Heart right ventricle (tissue), 16 donors: ENCODE data around the gene OR1L8. TPM values are rescaled to one million over a fixed set of nuclear protein-coding genes. Genes with fewer than 3 reads are reported as not detected.

Source experiments
- ATAC-seq, 8 donors: fragments of 200-7000 bp; cut with Tn5 transposase; one replicate each; pipeline ENCODE4 v1.9.1; 2020; ENCODE audit warnings: mild to moderate bottlenecking in 8 of 8, moderate library complexity in 8 of 8, moderate number of reproducible peaks in 1 of 8
- DNase-seq, 2 donors: peaks; one replicate each; pipeline ENCODE4 v3.0.0-alpha.2; 2020
- H3K27ac ChIP-seq, 10 donors: fragments of 200-600 bp; sonication (generic) in 2 of 10; one replicate each; pipeline versions ENCODE4 v1.5.0 to v1.8.0; 2020 to 2022; ENCODE audit warnings: mild to moderate bottlenecking in 3 of 10
- H3K27me3 ChIP-seq, 7 donors: fragments of 200-600 bp; one replicate each; pipeline ENCODE4 v1.8.0; 2021 to 2022; ENCODE audit warnings: mild to moderate bottlenecking in 2 of 7
- H3K36me3 ChIP-seq, 9 donors: fragments of 200-600 bp; sonication (generic) in 1 of 9; one replicate each; pipeline versions ENCODE4 v1.5.0 to v1.8.0; 2020 to 2022; ENCODE audit warnings: mild to moderate bottlenecking in 2 of 9
- H3K4me1 ChIP-seq, 9 donors: fragments of 200-600 bp; sonication (generic) in 1 of 9; one replicate each; pipeline versions ENCODE4 v1.5.0 to v1.8.0; 2020 to 2022; ENCODE audit warnings: mild to moderate bottlenecking in 4 of 9
- H3K4me3 ChIP-seq, 10 donors: fragments of 200-600 bp; sonication (generic) in 2 of 10; one replicate each; pipeline versions ENCODE4 v1.5.0 to v1.8.0; 2020 to 2022; ENCODE audit warnings: mild to moderate bottlenecking in 7 of 10, moderate library complexity in 2 of 10
- H3K9me3 ChIP-seq, 11 donors: fragments of 200-600 bp in 10 of 11; sonication (generic) in 2 of 11; one replicate each; pipeline versions ENCODE4 v1.5.0 to v1.8.0; 2013 to 2022; ENCODE audit warnings: mild to moderate bottlenecking in 2 of 11, control low read depth in 1 of 11, moderate library complexity in 1 of 11
- CTCF ChIP-seq, 9 donors: fragments of 200-600 bp; sonication (generic) in 2 of 9; IDR thresholded peaks; one replicate each; pipeline versions ENCODE4 v1.5.0 to v1.8.0; 2021 to 2022; ENCODE audit warnings: antibody characterized with exemption in 9 of 9, mild to moderate bottlenecking in 5 of 9, moderate library complexity in 1 of 9
- WGBS, 2 donors: extraction: QIAGEN DNeasy Blood & Tissue Kit; methylation state at CpG; one replicate each; pipeline ENCODE4 v1.1.7; 2013; ENCODE audit warnings: inconsistent platforms in 1 of 2; 5-methylcytosine and 5-hydroxymethylcytosine counted together
- intact Hi-C, 10 donors: fragments of 100-400 bp; cut with DNase I; formaldehyde crosslinking; loops; one replicate each; pipeline versions ENCODE4 v1.11.1 to v1.14.2; 2022
- polyA plus RNA-seq, 2 donors: library from polyadenylated mRNA; stranded (reverse); fragments of 200-250 nt; gene quantifications; one replicate each; pipeline ENCODE4 v1.2.3, GENCODE V29; 2013
- total RNA-seq, 10 donors: library from RNA; stranded (reverse); fragmentation: NEBNext Ultra II Directional in 3 of 10; extraction: Animal tissue kit (Norgen Biotek cat#: 25700) in 3 of 10; gene quantifications; one replicate each; pipeline versions ENCODE4 v1.2.1 to v1.2.4, GENCODE V29; 2021 to 2023
- donor health status: Arrhythmogenic right ventricular cardiomyopathy.
- donor health status: ischemic (EF 13 %, LVEDD 7.1; RV severe dilation, severe dysfunction).
- donor health status: healthy with polysubstance abuse.
- donor health status: DM: no; HTN: yes; CAD: no.
- donor health status: DM: no; HTN: no; CAD: no.
- donor health status: ischemic (EF 25% LVEDD 6.9; RV normal size, moderate dysfunction).
- donor health status: ischemic (EF 25% LVEDD 5.7; RV mildly dilated, moderate dysfunction).
- donor health status: healthy.
- donor health status: DM: yes; HTN: yes; CAD: no.
- donor health status: Ischemic cardiomyopathy.
- donor health status: ischemic (EF 35%, LVEDD 5.7; RV mildly dilated, moderate dysfunction).
- donor health status: nonischemic (EF 11% LVEDD 7.7; RV severe dilation, severe dysfunction).
- donor health status: DM: yes; HTN: yes; CAD: no.
- donor health status: PGD.
- donor health status: ischemic (EF 29% LVEDD 5.4; RV normal size, mild dysfunction).
- donor health status: nonischemic (EF 23%, LVEDD 6.1; RV moderate dilation, normal function).

The OR1L8 gene
- total and polyA plus RNA-seq, 12 donors, result 0.04 to 0.45 TPM; not detected in 10

- Histone ChIP-seq H3K4me3 (no peak within 1 kb of the TSS), H3K36me3 (no peaks in the 10 kb centered on the region), H3K27ac (no peak within 1 kb of the TSS), H3K4me1 (no peaks in the 10 kb centered on the region), H3K9me3 (no peaks in the 10 kb centered on the region), H3K27me3 (peaks cover 0 to 14% (median 9%) of the 10 kb centered on the region in 7 donors)
- WGBS, 2 donors, result 90 to 94% methylated on average over 3 of the region's 3 CpGs
- ATAC-seq, result no peak
- no peak for DNase-seq
- intact Hi-C loops, result no loop called here
- no peak for TF ChIP-seq CTCF (IDR thresholded peaks at IDR 0.05)
These were observed 56.0 kb downstream of the OR1L8 start, which contains the start of gene OR1N1 for GRCh38 chr9:122527193-122527592. TSS of gene OR1N1 (minus strand) at chr9:122527293. CDS start at chr9:122527293, 0 bp downstream.

GRCh38 chr9:122526602-122527001, 56.6 kb downstream of the OR1L8 start:
- DNase-seq (no peak), ATAC-seq (no peak)
- peaks cover 0 to 19% (median 9%) of the 10 kb centered on the region in 7 donors for H3K27me3 ChIP-seq
- WGBS, 2 donors, result 79 to 83% methylated on average over 10 of the region's 10 CpGs
- no peaks in the 10 kb centered on the region for H3K36me3 ChIP-seq
- TF ChIP-seq CTCF (IDR thresholded peaks at IDR 0.05), result no peak
- no peak overlapping the region for H3K4me3 ChIP-seq
- intact Hi-C loops, result no loop called here
- H3K27ac ChIP-seq, result no peak overlapping the region
- H3K4me1 ChIP-seq, result no peaks in the 10 kb centered on the region
- no peaks in the 10 kb centered on the region for H3K9me3 ChIP-seq

GRCh38 chr9:122519376-122519775, 63.8 kb downstream of the OR1L8 start:
- 88% methylated on average over 3 of the region's 3 CpGs for WGBS, 2 donors
- ATAC-seq, result no peak
- Histone ChIP-seq H3K4me1 (no peaks in the 10 kb centered on the region), H3K36me3 (no peaks in the 10 kb centered on the region), H3K27me3 (peaks cover 0 to 45% (median 9%) of the 10 kb centered on the region in 7 donors), H3K27ac (no peak overlapping the region), H3K9me3 (no peaks in the 10 kb centered on the region), H3K4me3 (no peak overlapping the region)
- intact Hi-C loops, result no loop called here
- no peak for TF ChIP-seq CTCF (IDR thresholded peaks at IDR 0.05)
- no peak for DNase-seq

GRCh38 chr9:122518841-122519240, 64.3 kb downstream of the OR1L8 start, which contains the start of gene OR1J4:
TSS of gene OR1J4 (plus strand) at chr9:122519141. CDS start at chr9:122519141, 0 bp downstream.
- TF ChIP-seq CTCF (IDR thresholded peaks at IDR 0.05), result no peak
- Histone ChIP-seq H3K27me3 (peaks cover 0 to 45% (median 9%) of the 10 kb centered on the region in 7 donors), H3K36me3 (no peaks in the 10 kb centered on the region), H3K4me3 (no peak within 1 kb of the TSS), H3K9me3 (no peaks in the 10 kb centered on the region), H3K27ac (no peak within 1 kb of the TSS), H3K4me1 (no peaks in the 10 kb centered on the region)
- intact Hi-C loops, result no loop called here
- DNase-seq, result no peak
- WGBS, 2 donors, result 77% methylated on average over 4 of the region's 4 CpGs
- no peak for ATAC-seq
